Hepatocyte (in vitro differentiated cells): ENCODE data around the gene PRDX6. TPM values are rescaled to one million over a fixed set of nuclear protein-coding genes. Genes with fewer than 3 reads are reported as not detected.
A peak's percentile ranks its signal among the peaks of the same experiment; 100 is the strongest.

Experiments used
- DNase-seq: peaks from one replicate; pipeline ENCODE4 v3.0.0-alpha.2; 2016; ENCODE audit warnings: low spot score
- H2AFZ ChIP-seq: fragments of 200-600 bp; sonication (generic); 2 replicates; pipeline ENCODE4 v1.6.0; 2016; ENCODE audit warnings: antibody characterized with exemption, mild to moderate bottlenecking
- H3K27ac ChIP-seq: fragments of 200-600 bp; sonication (generic); 2 replicates; pipeline ENCODE4 v1.5.1; 2016; ENCODE audit warnings: mild to moderate bottlenecking
- H3K27me3 ChIP-seq: fragments of 200-600 bp; sonication (generic); 2 replicates; pipeline ENCODE4 v1.6.1; 2016
- H3K36me3 ChIP-seq: fragments of 200-600 bp; sonication (generic); replicated peaks from 2 replicates; pipeline ENCODE4 v1.5.1; 2016; ENCODE audit warnings: low read depth; ENCODE audit not compliant: insufficient read depth
- H3K4me1 ChIP-seq: fragments of 200-600 bp; sonication (generic); 2 replicates; pipeline ENCODE4 v1.5.1; 2016; ENCODE audit warnings: mild to moderate bottlenecking, moderate library complexity; ENCODE audit not compliant: insufficient read depth
- H3K4me2 ChIP-seq: fragments of 200-600 bp; sonication (generic); 2 replicates; pipeline ENCODE4 v1.6.0; 2016
- H3K4me3 ChIP-seq: fragments of 200-600 bp; sonication (generic); 2 replicates; pipeline ENCODE4 v1.5.1; 2016; ENCODE audit warnings: mild to moderate bottlenecking
- H3K79me2 ChIP-seq: fragments of 200-600 bp; sonication (generic); 2 replicates; pipeline ENCODE4 v1.6.0; 2017; ENCODE audit warnings: mild to moderate bottlenecking
- H3K9me2 ChIP-seq: fragments of 200-600 bp; sonication (generic); replicated peaks from 2 replicates; pipeline ENCODE4 v1.6.0; 2017; ENCODE audit warnings: mild to moderate bottlenecking; ENCODE audit not compliant: insufficient read depth
- H3K9me3 ChIP-seq: fragments of 200-600 bp; sonication (generic); 2 replicates; pipeline ENCODE4 v1.5.1; 2016; ENCODE audit warnings: low read depth, mild to moderate bottlenecking
- H4K20me1 ChIP-seq: fragments of 200-600 bp; sonication (generic); 2 replicates; pipeline ENCODE4 v1.6.0; 2016; ENCODE audit warnings: mild to moderate bottlenecking; ENCODE audit not compliant: insufficient read depth, poor library complexity, severe bottlenecking
- EZH2 ChIP-seq: fragments of 200-600 bp; sonication (generic); IDR thresholded peaks from 2 replicates; pipeline ENCODE4 v1.6.1; 2016; ENCODE audit warnings: antibody characterized with exemption, mild to moderate bottlenecking, borderline replicate concordance
- EZH2phosphoT487 ChIP-seq: fragments of 200-600 bp; sonication (generic); IDR thresholded peaks from one replicate; pipeline ENCODE4 v1.6.1; 2018; ENCODE audit warnings: antibody characterized with exemption, mild to moderate bottlenecking, low read depth, moderate library complexity; ENCODE audit not compliant: unreplicated experiment, severe bottlenecking
- WGBS: methylation state at CpG from one replicate; pipeline ENCODE4 v1.1.6; 2016; ENCODE audit warnings: low lambda C conversion rate; ENCODE audit errors: missing lambda C conversion rate; 5-methylcytosine and 5-hydroxymethylcytosine counted together
- polyA plus RNA-seq: library from polyadenylated mRNA; unstranded; fragments of >200 nt; fragmentation: Nextera tagmentation; extraction: Ambion mirVana; gene quantifications from 2 replicates; pipeline ENCODE4 v1.2.1, GENCODE V29; 2016
- total RNA-seq: library from RNA; depleted of rRNA; stranded (reverse); fragments of >200 nt; gene quantifications from 2 replicates; pipeline ENCODE4 v1.2.3, GENCODE V29; 2014
- TF ChIP-seq, protein P1 (sequence below): fragments of 200-600 bp; sonication (generic); IDR thresholded peaks from 2 replicates; pipeline ENCODE4 v1.5.1; 2016; ENCODE audit warnings: antibody characterized with exemption, mild to moderate bottlenecking; ENCODE audit not compliant: poor library complexity

PRDX6 gene
- total and polyA plus RNA-seq, 2 experiments from 2014 or later, result 350 to 400 TPM

DNA sequence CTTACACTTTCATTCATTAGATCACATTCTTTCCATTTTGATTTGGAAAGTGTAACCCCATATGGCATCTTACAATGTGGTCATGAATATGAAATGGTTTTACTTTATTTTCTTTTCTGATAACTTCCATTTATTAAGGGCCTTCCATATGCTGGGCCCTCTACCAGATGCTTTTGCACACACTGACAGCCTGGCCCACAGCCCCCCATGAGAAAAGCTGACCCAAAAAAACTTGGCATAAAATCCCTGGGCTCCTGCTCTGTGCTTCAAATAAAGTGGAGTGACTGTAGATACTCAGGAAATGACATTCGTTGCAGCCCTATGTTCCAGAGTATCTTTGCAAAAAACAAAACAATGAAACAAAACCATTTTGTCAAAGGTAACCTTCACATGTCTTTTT is 48.8 kb downstream of the PRDX6 start:
- no peaks in the 10 kb centered on the region for H3K9me2 ChIP-seq
- no peak overlapping the region for H3K4me3 ChIP-seq
- no peak overlapping the region for H3K4me2 ChIP-seq
- no peak overlapping the region for H3K27ac ChIP-seq
- H3K79me2 ChIP-seq, result no peaks in the 10 kb centered on the region
- no peaks in the 10 kb centered on the region for H3K9me3 ChIP-seq
- DNase-seq, result no peak
- no peaks in the 10 kb centered on the region for H3K27me3 ChIP-seq
- TF ChIP-seq, protein P1, sequence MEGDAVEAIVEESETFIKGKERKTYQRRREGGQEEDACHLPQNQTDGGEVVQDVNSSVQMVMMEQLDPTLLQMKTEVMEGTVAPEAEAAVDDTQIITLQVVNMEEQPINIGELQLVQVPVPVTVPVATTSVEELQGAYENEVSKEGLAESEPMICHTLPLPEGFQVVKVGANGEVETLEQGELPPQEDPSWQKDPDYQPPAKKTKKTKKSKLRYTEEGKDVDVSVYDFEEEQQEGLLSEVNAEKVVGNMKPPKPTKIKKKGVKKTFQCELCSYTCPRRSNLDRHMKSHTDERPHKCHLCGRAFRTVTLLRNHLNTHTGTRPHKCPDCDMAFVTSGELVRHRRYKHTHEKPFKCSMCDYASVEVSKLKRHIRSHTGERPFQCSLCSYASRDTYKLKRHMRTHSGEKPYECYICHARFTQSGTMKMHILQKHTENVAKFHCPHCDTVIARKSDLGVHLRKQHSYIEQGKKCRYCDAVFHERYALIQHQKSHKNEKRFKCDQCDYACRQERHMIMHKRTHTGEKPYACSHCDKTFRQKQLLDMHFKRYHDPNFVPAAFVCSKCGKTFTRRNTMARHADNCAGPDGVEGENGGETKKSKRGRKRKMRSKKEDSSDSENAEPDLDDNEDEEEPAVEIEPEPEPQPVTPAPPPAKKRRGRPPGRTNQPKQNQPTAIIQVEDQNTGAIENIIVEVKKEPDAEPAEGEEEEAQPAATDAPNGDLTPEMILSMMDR, result no peak
- no peak overlapping the region for H2AFZ ChIP-seq
- WGBS, result 92% methylated on average over 1 of the region's 1 CpG
- no peaks in the 10 kb centered on the region for H3K36me3 ChIP-seq
- no peaks in the 10 kb centered on the region for H4K20me1 ChIP-seq
- peaks cover 3% of the 10 kb centered on the region for H3K4me1 ChIP-seq

DNA sequence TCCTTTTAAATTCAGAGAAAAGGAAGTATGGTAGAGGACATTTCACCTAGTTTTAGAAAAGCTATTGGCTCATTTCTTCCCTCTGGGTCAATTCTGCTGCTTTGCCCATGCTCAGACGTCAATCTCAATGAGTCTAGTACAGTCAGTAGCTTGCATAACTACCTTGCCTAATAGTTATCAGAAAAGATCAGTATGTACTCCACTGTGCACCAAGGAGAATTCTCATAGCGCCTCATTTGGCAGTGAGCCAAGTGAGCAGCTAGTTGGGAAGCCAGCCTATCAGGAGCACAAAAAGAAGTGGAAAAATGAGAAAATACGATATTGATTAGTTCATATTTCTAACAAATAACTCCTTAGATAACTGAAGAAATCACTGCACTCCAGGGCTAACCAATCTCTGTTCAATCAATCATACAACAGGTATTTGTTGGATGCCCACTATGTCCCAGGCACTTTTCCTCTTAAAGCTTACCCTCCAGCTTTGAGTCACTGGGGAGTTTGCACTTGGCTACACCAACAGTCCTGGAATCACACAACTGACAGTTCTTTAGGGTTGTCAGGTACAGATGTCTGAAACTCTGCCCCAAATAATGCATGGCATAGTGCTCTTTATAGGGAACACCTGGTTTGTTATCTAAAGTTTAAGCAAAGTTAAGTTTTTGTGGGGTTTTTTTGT is 50.2 kb downstream of the PRDX6 start:
- H3K9me2 ChIP-seq, result no peaks in the 10 kb centered on the region
- H3K36me3 ChIP-seq, result no peaks in the 10 kb centered on the region
- H3K4me3 ChIP-seq, result no peak overlapping the region
- peak; percentile 72 for DNase-seq
- H3K9me3 ChIP-seq, result no peaks in the 10 kb centered on the region
- WGBS, result 64% methylated on average over 3 of the region's 3 CpGs
- peak overlapping the region; percentile 54 for H3K27ac ChIP-seq
- no peaks in the 10 kb centered on the region for H3K27me3 ChIP-seq
- no peak overlapping the region for H2AFZ ChIP-seq
- TF ChIP-seq, protein P1, result no peak
- H4K20me1 ChIP-seq, result no peaks in the 10 kb centered on the region
- no peaks in the 10 kb centered on the region for H3K79me2 ChIP-seq
- H3K4me1 ChIP-seq, result peaks cover 3% of the 10 kb centered on the region
- peak overlapping the region; percentile 45 for H3K4me2 ChIP-seq

DNA sequence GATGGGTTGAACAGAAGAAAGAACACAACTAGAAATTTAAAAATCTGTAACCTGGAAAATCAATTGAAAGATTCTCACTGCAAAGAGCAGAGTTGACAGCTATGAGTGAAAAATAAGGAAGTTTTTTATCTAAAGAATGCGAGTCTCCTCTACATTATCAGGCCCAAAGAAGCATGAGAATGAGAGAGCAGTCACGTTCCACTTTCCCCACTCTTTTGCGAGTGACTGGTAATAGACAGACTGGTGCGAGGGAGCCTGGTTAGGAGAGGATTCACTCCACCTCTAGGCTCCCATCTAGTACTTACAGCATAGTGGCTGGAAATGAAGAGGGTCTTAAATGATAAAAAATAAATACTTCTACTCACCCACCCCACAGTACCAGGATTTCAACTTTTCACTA is 52.0 kb downstream of the PRDX6 start:
- no peak overlapping the region for H2AFZ ChIP-seq
- H3K4me3 ChIP-seq, result no peak overlapping the region
- no peaks in the 10 kb centered on the region for H4K20me1 ChIP-seq
- no peaks in the 10 kb centered on the region for H3K27me3 ChIP-seq
- TF ChIP-seq EZH2 (no peak), EZH2phosphoT487 (no peak)
- TF ChIP-seq, protein P1, result no peak
- no peaks in the 10 kb centered on the region for H3K79me2 ChIP-seq
- H3K4me1 ChIP-seq, result peaks cover 3% of the 10 kb centered on the region
- WGBS, result 52% methylated on average over 4 of the region's 4 CpGs
- H3K4me2 ChIP-seq, result no peak overlapping the region
- no peaks in the 10 kb centered on the region for H3K9me3 ChIP-seq
- H3K9me2 ChIP-seq, result no peaks in the 10 kb centered on the region
- H3K27ac ChIP-seq, result peak overlapping the region; percentile 22
- H3K36me3 ChIP-seq, result no peaks in the 10 kb centered on the region
- no peak for DNase-seq
